HEK293 (cell line): ENCODE data around the gene TBPL1.

ENCODE experiments used
- CTCF ChIA-PET: fragments of 350-600 bp; formaldehyde crosslinking; extraction: SDS; loops from one replicate; lab custom pipeline; 2021; ENCODE audit warnings: antibody characterized with exemption; lab: Yijun Ruan, JAX
- POLR2A ChIA-PET: fragments of 300-600 bp; formaldehyde crosslinking; extraction: SDS; loops from one replicate; lab custom pipeline; 2020; ENCODE audit warnings: antibody characterized with exemption, inconsistent platforms; lab: Yijun Ruan, JAX
- H3K27ac ChIP-seq: fragments of 200-500 bp; sonication (Bioruptor generic); 2 replicates; pipeline ENCODE4 v1.5.1; 2014; ENCODE audit warnings: low read depth, low read length, control low read depth, inconsistent platforms; ENCODE audit errors: extremely low read depth
- H3K36me3 ChIP-seq, 2 experiments: fragments of 200-500 bp in 1 of 2; sonication (Bioruptor generic) in 1 of 2; 1 replicate in 1 of 2; 2 replicates in 1 of 2; pipeline ENCODE4 v1.5.1; 2014 to 2017; ENCODE audit warnings: inconsistent platforms in 2 of 2, low read length in 2 of 2; ENCODE audit not compliant: control insufficient read depth in 2 of 2, insufficient read depth in 1 of 2
- H3K4me1 ChIP-seq: fragments of 200-500 bp; sonication (Bioruptor generic); 2 replicates; pipeline ENCODE4 v1.5.1; 2014; ENCODE audit warnings: mild to moderate bottlenecking, low read length, inconsistent platforms; ENCODE audit not compliant: control insufficient read depth, insufficient read depth
- H3K4me3 ChIP-seq: 2 replicates; pipeline ENCODE4 v1.5.1; 2011; ENCODE audit warnings: low read depth, mild to moderate bottlenecking, control low read depth, low read length, moderate library complexity
- H3K9me3 ChIP-seq: fragments of 200-500 bp; sonication (Bioruptor generic); 2 replicates; pipeline ENCODE4 v1.5.1; 2014; ENCODE audit warnings: low read depth, low read length, inconsistent platforms; ENCODE audit not compliant: control insufficient read depth, insufficient read depth
- HIC1 ChIP-seq: fragments of 450-650 bp; formaldehyde crosslinking; IDR thresholded peaks from 2 replicates; pipeline ENCODE4 v1.5.1; 2016; ENCODE audit warnings: missing biosample characterization, missing genetic modification characterization
- OSR2 ChIP-seq: fragments of 450-650 bp; formaldehyde crosslinking; IDR thresholded peaks from 2 replicates; pipeline ENCODE4 v1.5.1; 2016; ENCODE audit warnings: missing biosample characterization, missing genetic modification characterization
- PRDM1 ChIP-seq: fragments of 450-650 bp; formaldehyde crosslinking; IDR thresholded peaks from 2 replicates; pipeline ENCODE4; 2016; ENCODE audit warnings: missing biosample characterization, missing genetic modification characterization
- PRDM6 ChIP-seq: fragments of 450-650 bp; formaldehyde crosslinking; IDR thresholded peaks from 2 replicates; pipeline ENCODE4 v1.5.1; 2017; ENCODE audit warnings: missing biosample characterization, missing genetic modification characterization
- ZBTB17 ChIP-seq: fragments of 450-650 bp; formaldehyde crosslinking; IDR thresholded peaks from 2 replicates; pipeline ENCODE4 v1.5.1; 2016; ENCODE audit warnings: missing biosample characterization, missing genetic modification characterization
- ZEB2 ChIP-seq: fragments of 450-650 bp; formaldehyde crosslinking; IDR thresholded peaks from 2 replicates; pipeline ENCODE4 v1.5.1; 2016; ENCODE audit warnings: missing biosample characterization, missing genetic modification characterization
- ZNF362 ChIP-seq: fragments of 450-650 bp; formaldehyde crosslinking; IDR thresholded peaks from 2 replicates; pipeline ENCODE4 v1.5.1; 2016; ENCODE audit warnings: missing biosample characterization, missing genetic modification characterization
- ZNF366 ChIP-seq: fragments of 450-650 bp; formaldehyde crosslinking; conservative IDR thresholded peaks from 2 replicates; pipeline ENCODE4 v1.5.1; 2016; ENCODE audit warnings: missing biosample characterization, missing genetic modification characterization
- ZNF398 ChIP-seq: fragments of 450-650 bp; formaldehyde crosslinking; IDR thresholded peaks from 2 replicates; pipeline ENCODE4 v1.5.1; 2017; ENCODE audit warnings: missing biosample characterization, missing genetic modification characterization
- ZNF449 ChIP-seq: fragments of 450-650 bp; formaldehyde crosslinking; IDR thresholded peaks from 2 replicates; pipeline ENCODE4 v1.5.1; 2017; ENCODE audit warnings: missing biosample characterization, mild to moderate bottlenecking, missing genetic modification characterization, moderate library complexity
- ZNF514 ChIP-seq: fragments of 450-650 bp; formaldehyde crosslinking; IDR thresholded peaks from 2 replicates; pipeline ENCODE4 v1.5.1; 2016; ENCODE audit warnings: missing biosample characterization, missing genetic modification characterization
- ZNF629 ChIP-seq: fragments of 450-650 bp; formaldehyde crosslinking; IDR thresholded peaks from 2 replicates; pipeline ENCODE4 v1.5.1; 2017; ENCODE audit warnings: missing biosample characterization, missing genetic modification characterization
- ZSCAN23 ChIP-seq: fragments of 450-650 bp; formaldehyde crosslinking; IDR thresholded peaks from 2 replicates; pipeline ENCODE4 v1.5.1; 2016; ENCODE audit warnings: missing biosample characterization, missing genetic modification characterization

The TBPL1 gene

GRCh38 chr6:133937909-133938308 lies 15.1 kb upstream of the TBPL1 start:
- ChIA-PET CTCF (interaction anchor here (0.6 to 3.0 kb wide), 11 partner anchors 11 to 682 kb away, joined by 3 to 15 read pairs (median 4); no protein-coding TSS in a partner anchor), POLR2A (no interaction called here)
- H3K4me3 ChIP-seq: no peak overlapping the region
- no peak overlapping the region for H3K27ac ChIP-seq
- no peaks in the 10 kb centered on the region for H3K9me3 ChIP-seq
- no peaks in the 10 kb centered on the region for H3K36me3 ChIP-seq
- TF ChIP-seq ZNF629 (tag by site-specific recombination): 0 out of 2 replicates have a peak, but pooled peaks have one; percentile 36
- 0 out of 2 replicates have a peak, but pooled peaks have one; percentile 51 for TF ChIP-seq ZEB2 (tag by site-specific recombination)
- TF ChIP-seq ZNF398: no peak
- peak; percentile 68; the same call in 1 of the 2 replicates for TF ChIP-seq ZNF362 (tag by site-specific recombination)
- TF ChIP-seq ZNF449: no peak
- no peak for TF ChIP-seq ZNF514 (tag by site-specific recombination)
- TF ChIP-seq HIC1 (tag by site-specific recombination): 0 out of 2 replicates have a peak, but pooled peaks have one; percentile 34
- peak; percentile 94 for TF ChIP-seq PRDM6
- peak; percentile 62; the same call in 1 of the 2 replicates for TF ChIP-seq OSR2 (tag by site-specific recombination)
- 0 out of 2 replicates have a peak, but pooled peaks have one; percentile 40 for TF ChIP-seq ZNF366 (tag by site-specific recombination)
- TF ChIP-seq ZSCAN23 (tag by site-specific recombination): no peak
- H3K4me1 ChIP-seq: no peaks in the 10 kb centered on the region

- H3K9me3 ChIP-seq: no peaks in the 10 kb centered on the region
- no peak overlapping the region for H3K27ac ChIP-seq
- no peaks in the 10 kb centered on the region for H3K4me1 ChIP-seq
- POLR2A ChIA-PET: no interaction called here
- no peaks in the 10 kb centered on the region for H3K36me3 ChIP-seq
- CTCF ChIA-PET: interaction anchor here (0.6 to 3.0 kb wide), 9 partner anchors 14 to 681 kb away, joined by 3 to 15 read pairs (median 6); no protein-coding TSS in a partner anchor
- no peak overlapping the region for H3K4me3 ChIP-seq
- TF ChIP-seq PRDM1: peak; percentile 74
- no peak for TF ChIP-seq ZBTB17
- TF ChIP-seq, all 188 proteins: peak for 1
These were observed 14.5 kb upstream of the TBPL1 start for GRCh38 chr6:133938533-133938932.
